Testis (tissue), 2 donors: ENCODE results near the gene OTULINL.

ENCODE experiments used
- POLR2A ChIP-seq: fragments of 450-650 bp; IDR thresholded peaks from one replicate; pipeline ENCODE4 v1.6.1; 2017; ENCODE audit warnings: antibody characterized with exemption, mild to moderate bottlenecking, moderate library complexity
- TF ChIP-seq, protein P1 (sequence below), 3 experiments: fragments of 450-650 bp in 2 of 3; fragments of 200-600 bp in 1 of 3; sonication (generic) in 1 of 3; IDR thresholded peaks; one replicate each; pipeline ENCODE4 v1.5.1; 2016 to 2019; ENCODE audit warnings: antibody characterized with exemption in 3 of 3, mild to moderate bottlenecking in 2 of 3, moderate library complexity in 1 of 3

DNA sequence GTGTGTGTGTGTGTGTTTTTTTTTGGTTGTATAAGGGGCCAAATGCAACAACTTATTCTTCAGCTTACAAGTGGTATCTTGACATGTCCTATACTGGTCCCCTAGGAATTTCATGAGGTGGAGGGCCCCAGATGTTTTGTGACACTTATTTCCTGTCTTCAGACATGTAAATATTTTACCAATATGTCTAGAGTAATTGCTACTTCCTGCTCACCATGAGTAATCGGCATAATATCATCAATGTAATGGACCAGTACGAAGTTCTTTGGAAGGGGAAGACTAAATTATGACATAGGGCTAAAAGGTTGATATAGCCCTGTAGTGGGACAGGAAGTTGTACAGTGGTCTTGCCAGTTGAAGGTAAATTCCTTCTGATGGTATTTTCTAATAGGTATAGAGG is 79.2 kb downstream of the OTULINL start:
- TF ChIP-seq, protein P1, sequence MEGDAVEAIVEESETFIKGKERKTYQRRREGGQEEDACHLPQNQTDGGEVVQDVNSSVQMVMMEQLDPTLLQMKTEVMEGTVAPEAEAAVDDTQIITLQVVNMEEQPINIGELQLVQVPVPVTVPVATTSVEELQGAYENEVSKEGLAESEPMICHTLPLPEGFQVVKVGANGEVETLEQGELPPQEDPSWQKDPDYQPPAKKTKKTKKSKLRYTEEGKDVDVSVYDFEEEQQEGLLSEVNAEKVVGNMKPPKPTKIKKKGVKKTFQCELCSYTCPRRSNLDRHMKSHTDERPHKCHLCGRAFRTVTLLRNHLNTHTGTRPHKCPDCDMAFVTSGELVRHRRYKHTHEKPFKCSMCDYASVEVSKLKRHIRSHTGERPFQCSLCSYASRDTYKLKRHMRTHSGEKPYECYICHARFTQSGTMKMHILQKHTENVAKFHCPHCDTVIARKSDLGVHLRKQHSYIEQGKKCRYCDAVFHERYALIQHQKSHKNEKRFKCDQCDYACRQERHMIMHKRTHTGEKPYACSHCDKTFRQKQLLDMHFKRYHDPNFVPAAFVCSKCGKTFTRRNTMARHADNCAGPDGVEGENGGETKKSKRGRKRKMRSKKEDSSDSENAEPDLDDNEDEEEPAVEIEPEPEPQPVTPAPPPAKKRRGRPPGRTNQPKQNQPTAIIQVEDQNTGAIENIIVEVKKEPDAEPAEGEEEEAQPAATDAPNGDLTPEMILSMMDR (IDR thresholded peaks at IDR 0.05): no peak
- no peak for TF ChIP-seq POLR2A
